Measurements from ENCODE around the gene EFCAB11. TPM values are rescaled to one million over a fixed set of nuclear protein-coding genes. Genes with fewer than 3 reads are reported as not detected.
A peak's percentile ranks its signal among the peaks of the same experiment; 100 is the strongest.

Gene EFCAB11
- total and polyA plus RNA-seq, 9 of the 15 experiments (the other 6 are each of a cell fraction or from before 2014, with no cell fraction given): 13.4 to 37.9 (median 17.4) TPM

GRCh38 chr14:89767861-89768268, 186.7 kb downstream of the EFCAB11 start (continued):
- TF ChIP-seq RAD21 (CRISPR knock-in tag; conservative IDR thresholded peaks at IDR 0.05 in 1 of 2, IDR thresholded peaks at IDR 0.05 in 1 of 2) (peak; percentile 42 to 58), CTCF (IDR thresholded peaks at IDR 0.05 in 2 of 3, conservative IDR thresholded peaks at IDR 0.05 in 1 of 3; ENCODE audit: insufficient read depth in 2 of 3, low read depth in 1 of 3, low read length in 3 of 3) (peak; percentile 38 to 49 (median 39); a peak in 4 of 6 replicates)

- FAIRE-seq (no peak), ATAC-seq (no peak), DNase-seq (ENCODE audit: extremely low read depth in 1 of 4, low spot score in 3 of 4) (no peak)
- POLR2A ChIA-PET: no interaction called here
- no peaks in the 10 kb centered on the region; a peak in 1 of 5 replicates for H3K27me3 ChIP-seq (ENCODE audit: control insufficient read depth in 2 of 2, insufficient read depth in 2 of 2, low read length in 2 of 2)
- H3K9me1 ChIP-seq (ENCODE audit: control insufficient read depth, insufficient read depth, low read length): no peaks in the 10 kb centered on the region
- CTCF ChIA-PET (ENCODE audit: low intra/inter-chr PET ratio): no interaction called here
- H2AFZ ChIP-seq (ENCODE audit: low read depth, low read length): no peak overlapping the region
- H4K20me1 ChIP-seq (replicated peaks; ENCODE audit: control insufficient read depth, insufficient read depth, low read length): no peaks in the 10 kb centered on the region
- TF ChIP-seq ZNF282 (CRISPR knock-in tag; IDR thresholded peaks at IDR 0.05) (no peak), RAD21 (CRISPR knock-in tag; conservative IDR thresholded peaks at IDR 0.05 in 1 of 2, IDR thresholded peaks at IDR 0.05 in 1 of 2) (no peak), SMAD2 (IDR thresholded peaks at IDR 0.05; ENCODE audit: low read depth, low read length) (no peak), MYC (IDR thresholded peaks at IDR 0.05; ENCODE audit: low read depth, low read length) (no peak), MYC (CRISPR knock-in tag; IDR thresholded peaks at IDR 0.05; ENCODE audit: borderline replicate concordance, low read depth) (no peak), U2AF2 (optimal IDR thresholded peaks at IDR 0.05; ENCODE audit: low read depth, low read length) (no peak), ZEB2 (IDR thresholded peaks at IDR 0.05) (no peak), ZNF146 (CRISPR knock-in tag; IDR thresholded peaks at IDR 0.05; ENCODE audit: unreplicated experiment) (no peak), GABPB2 (CRISPR knock-in tag; conservative IDR thresholded peaks at IDR 0.05) (no peak), RBM14 (IDR thresholded peaks at IDR 0.05; ENCODE audit: borderline replicate concordance, insufficient read depth, low read depth, low read length) (no peak)
- TF ChIP-seq, protein P1, sequence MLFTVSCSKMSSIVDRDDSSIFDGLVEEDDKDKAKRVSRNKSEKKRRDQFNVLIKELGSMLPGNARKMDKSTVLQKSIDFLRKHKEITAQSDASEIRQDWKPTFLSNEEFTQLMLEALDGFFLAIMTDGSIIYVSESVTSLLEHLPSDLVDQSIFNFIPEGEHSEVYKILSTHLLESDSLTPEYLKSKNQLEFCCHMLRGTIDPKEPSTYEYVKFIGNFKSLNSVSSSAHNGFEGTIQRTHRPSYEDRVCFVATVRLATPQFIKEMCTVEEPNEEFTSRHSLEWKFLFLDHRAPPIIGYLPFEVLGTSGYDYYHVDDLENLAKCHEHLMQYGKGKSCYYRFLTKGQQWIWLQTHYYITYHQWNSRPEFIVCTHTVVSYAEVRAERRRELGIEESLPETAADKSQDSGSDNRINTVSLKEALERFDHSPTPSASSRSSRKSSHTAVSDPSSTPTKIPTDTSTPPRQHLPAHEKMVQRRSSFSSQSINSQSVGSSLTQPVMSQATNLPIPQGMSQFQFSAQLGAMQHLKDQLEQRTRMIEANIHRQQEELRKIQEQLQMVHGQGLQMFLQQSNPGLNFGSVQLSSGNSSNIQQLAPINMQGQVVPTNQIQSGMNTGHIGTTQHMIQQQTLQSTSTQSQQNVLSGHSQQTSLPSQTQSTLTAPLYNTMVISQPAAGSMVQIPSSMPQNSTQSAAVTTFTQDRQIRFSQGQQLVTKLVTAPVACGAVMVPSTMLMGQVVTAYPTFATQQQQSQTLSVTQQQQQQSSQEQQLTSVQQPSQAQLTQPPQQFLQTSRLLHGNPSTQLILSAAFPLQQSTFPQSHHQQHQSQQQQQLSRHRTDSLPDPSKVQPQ (CRISPR knock-in tag; IDR thresholded peaks at IDR 0.05; ENCODE audit: borderline replicate concordance): no peak
- TF ChIP-seq, protein P2, sequence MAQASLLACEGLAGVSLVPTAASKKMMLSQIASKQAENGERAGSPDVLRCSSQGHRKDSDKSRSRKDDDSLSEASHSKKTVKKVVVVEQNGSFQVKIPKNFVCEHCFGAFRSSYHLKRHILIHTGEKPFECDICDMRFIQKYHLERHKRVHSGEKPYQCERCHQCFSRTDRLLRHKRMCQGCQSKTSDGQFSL (CRISPR knock-in tag; IDR thresholded peaks at IDR 0.05): no peak
- TF ChIP-seq, protein P2 (tag; IDR thresholded peaks at IDR 0.05): no peak
- TF ChIP-seq, protein P3, sequence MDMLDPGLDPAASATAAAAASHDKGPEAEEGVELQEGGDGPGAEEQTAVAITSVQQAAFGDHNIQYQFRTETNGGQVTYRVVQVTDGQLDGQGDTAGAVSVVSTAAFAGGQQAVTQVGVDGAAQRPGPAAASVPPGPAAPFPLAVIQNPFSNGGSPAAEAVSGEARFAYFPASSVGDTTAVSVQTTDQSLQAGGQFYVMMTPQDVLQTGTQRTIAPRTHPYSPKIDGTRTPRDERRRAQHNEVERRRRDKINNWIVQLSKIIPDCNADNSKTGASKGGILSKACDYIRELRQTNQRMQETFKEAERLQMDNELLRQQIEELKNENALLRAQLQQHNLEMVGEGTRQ (CRISPR knock-in tag; IDR thresholded peaks at IDR 0.05): no peak
- no peak overlapping the region for H3K27ac ChIP-seq (ENCODE audit: extremely low read depth, low read depth, low read length)
- intact Hi-C loops (cut with micrococcal nuclease): no loop called here
- H3K9me3 ChIP-seq (replicated peaks; ENCODE audit: control insufficient read depth, insufficient read depth, low read depth, low read length): no peaks in the 10 kb centered on the region
- H3K36me3 ChIP-seq (ENCODE audit: control insufficient read depth, insufficient read depth, low read length): no peaks in the 10 kb centered on the region
- BruUV-seq (replicated peaks): no TSS peak
- 9% methylated on average over 3 of the region's 3 CpGs for WGBS (ENCODE audit: insufficient coverage, low coverage, missing lambda C conversion rate)
- in situ Hi-C loops (cut with MboI): no loop called here
- no peaks in the 10 kb centered on the region for H3K4me1 ChIP-seq (replicated peaks in 1 of 2; ENCODE audit: control insufficient read depth in 2 of 2, insufficient read depth in 2 of 2, low read length in 2 of 2)
- H3K4me2 ChIP-seq (ENCODE audit: insufficient read depth, low read length): no peak overlapping the region
- no peak overlapping the region for H3K9ac ChIP-seq (ENCODE audit: insufficient read depth in 1 of 2, low read depth in 2 of 2, low read length in 2 of 2)
- H3K4me3 ChIP-seq: no peak overlapping the region
- no peaks in the 10 kb centered on the region for H3K79me2 ChIP-seq (ENCODE audit: control insufficient read depth, insufficient read depth, low read length)
Measured at GRCh38 chr14:89767131-89767530, 187.4 kb downstream of the EFCAB11 start.
